Embryonic facial prominence (tissue), 1 donor: Measurements from ENCODE around the gene WDFY4.

Experiments
- DNase-seq: peaks from one replicate; pipeline ENCODE4 v3.0.0-alpha.2; 2016; ENCODE audit errors: extremely low spot score

The WDFY4 gene

GRCh38 chr10:48655411-48656240 lies 29.0 kb upstream of the WDFY4 start:
- no peak for DNase-seq

DNA sequence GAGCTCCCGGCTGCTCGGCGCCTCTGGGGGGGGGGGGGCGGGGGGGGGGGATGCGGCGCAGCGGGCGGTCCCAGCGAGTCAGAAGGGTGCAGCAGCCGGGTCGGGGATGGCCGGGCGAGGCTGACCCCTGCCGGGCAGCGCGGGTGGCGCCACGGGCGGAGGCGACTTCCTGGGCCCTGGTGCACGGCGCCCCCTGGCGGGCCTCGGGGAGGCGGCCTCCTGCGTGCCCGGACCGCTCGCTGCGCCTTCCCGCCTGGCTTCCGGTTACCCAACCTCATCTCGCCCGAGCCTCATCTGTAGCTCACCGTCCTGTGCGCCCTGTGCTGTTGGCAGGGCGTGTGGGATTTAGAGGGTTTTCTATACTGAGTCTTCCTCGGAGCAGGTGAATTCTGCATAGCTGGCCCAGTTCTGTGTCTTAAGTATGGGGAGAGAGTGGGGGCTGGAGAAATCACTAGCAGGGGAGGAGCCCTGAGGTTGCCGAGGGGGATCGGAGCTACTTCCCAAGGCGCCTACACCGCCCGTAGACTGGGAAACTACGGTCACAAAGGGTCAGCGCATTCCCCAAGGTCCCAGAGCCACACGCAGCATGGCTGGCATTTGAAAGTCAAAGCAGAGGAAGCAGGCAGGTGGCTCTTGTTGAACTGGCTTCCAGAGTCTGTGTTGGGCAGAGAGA lies 28.3 kb upstream of the WDFY4 start:
- DNase-seq, result peak; percentile 25

GRCh38 chr10:48656914-48657305 lies 27.8 kb upstream of the WDFY4 start:
- DNase-seq, result no peak

DNA sequence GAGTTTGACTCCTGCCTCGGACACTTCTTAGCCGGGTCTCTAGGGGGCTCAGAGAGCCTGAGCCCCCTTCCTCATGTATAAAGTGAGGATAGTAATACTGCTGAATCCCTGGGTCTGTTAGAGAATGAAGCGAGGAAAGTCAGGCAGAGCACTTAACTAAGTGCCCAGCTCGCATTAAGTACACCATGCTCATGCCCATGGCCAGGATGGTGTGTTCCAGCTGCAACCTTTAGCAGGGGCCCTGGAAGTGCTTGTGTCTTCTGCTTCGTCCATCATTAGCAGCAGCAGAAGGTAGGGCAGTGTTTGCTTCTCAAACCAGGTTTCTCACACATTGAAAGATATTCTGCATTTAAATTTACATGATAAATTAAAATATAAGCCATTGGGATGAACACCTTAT lies 27.3 kb upstream of the WDFY4 start:
- DNase-seq, result no peak

GRCh38 chr10:48658243-48658974 lies 26.3 kb upstream of the WDFY4 start:
- DNase-seq, result no peak

- no peak for DNase-seq
Observed at GRCh38 chr10:48658975-48659269, 25.8 kb upstream of the WDFY4 start.

DNA sequence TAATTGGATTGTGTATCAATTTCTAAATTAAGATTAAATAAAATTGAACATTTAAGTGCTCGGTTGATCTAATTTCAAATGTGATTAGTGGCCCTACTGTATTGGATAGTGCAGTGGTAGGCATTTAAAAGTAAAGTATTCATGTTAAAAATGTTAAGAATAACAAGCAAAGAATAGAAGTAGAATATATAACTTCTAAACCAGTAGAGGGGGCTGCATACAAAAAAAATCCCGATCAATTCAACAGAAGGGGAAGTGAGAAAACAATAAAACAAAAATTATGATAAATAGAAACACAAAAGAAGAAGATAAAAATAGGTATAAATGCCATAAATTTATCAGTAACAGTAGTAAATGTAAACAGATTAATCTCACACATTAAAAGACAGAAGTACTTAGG lies 24.9 kb upstream of the WDFY4 start:
- no peak for DNase-seq

GRCh38 chr10:48661441-48661840 lies 23.2 kb upstream of the WDFY4 start:
- DNase-seq, result no peak

DNA sequence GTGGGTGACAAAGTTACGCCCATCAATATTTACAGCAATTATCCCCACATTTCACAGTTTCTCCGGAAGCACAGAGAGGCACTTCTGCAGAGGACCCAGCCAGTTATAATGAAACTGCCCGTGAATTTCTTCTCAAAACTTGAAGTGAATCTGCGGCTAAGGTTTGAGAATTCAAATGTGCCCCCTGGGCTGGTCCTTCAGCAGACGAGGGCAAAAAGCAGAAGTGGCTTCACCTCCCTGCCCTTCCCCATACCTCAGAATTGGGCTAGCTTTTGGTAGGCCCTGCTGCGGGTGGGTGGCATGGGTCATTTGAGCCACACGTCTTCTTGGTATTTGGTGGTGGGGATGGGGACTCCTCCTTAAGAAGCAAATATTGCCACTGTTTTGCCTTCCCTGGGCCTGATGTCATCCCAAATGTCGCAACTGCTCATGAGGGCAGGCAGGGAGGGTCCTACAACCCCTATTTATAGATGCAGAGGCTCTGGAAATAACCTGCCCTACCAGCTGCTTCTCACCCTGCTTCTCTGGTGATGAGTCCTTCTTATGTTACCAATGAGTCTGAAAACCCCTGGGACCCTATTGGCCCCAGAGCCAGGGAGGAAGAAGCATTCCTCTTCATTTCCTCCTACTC lies 16.6 kb upstream of the WDFY4 start:
- DNase-seq, result no peak

- DNase-seq, result no peak
Observed at GRCh38 chr10:48670978-48671913, 13.4 kb upstream of the WDFY4 start.

DNA sequence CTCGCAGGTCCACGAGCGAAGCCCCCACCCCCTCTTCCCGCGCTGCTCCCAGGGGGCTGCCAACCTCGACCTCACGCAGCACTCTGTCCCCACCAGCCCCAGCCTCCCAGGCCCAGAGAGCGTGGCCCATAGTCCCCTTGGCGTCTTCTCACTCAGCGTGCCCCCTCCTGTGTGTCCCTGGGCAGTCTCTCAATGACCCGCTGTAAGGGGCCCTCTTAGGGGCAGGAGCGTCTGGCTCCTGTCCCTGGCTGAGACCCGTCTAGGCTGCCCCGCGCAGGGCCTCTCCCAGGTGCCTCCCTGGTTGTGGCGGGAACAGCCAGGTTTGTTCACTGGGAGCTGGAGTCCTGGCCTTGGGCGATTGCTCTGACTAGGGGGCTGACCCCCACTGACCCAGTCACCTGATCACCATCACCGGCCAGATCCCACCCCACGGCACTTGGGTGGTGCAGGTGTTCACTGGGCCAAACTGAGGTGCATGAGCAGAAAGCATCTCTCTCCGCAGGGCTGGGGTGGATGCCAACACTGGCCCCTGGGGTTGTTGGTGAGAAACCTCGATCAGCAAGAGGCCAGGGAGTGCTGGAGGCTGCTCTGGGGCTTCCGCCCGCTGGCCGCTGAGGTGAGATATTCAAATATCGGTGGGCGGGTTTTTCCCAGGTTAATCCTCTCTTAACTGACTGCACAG lies 12.6 kb upstream of the WDFY4 start:
- DNase-seq, result no peak

DNA sequence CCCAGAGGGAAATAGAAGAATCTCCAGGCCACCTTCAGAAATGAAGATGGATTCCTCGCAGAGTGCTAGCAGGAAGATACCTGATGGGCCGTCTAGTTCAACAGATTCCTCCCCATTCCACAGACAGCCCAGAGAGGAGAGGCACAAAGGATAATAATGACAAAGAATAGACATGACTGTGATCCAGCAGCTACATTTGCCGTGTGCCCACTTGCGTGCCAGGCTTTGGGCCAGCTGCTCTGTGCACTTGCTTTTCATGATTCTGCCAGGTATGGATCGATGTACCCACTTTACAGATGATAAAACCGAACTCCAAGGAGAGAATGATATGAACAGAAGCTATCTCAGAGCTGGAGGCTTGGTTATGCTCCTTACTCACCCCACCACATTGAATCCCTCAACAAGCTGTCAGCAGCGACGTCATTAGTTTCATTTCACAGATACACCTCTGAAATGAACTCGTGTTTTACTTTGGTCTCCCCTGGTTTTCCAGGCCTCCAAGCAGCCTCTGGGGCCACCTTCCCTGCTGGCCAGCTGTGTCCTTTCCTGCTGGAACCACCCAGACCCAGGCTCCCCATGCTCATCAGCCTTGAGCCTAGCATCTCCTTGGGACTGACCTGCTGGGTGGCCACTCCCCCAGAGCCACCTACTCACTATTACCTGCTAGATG lies 11.9 kb upstream of the WDFY4 start:
- no peak for DNase-seq

DNA sequence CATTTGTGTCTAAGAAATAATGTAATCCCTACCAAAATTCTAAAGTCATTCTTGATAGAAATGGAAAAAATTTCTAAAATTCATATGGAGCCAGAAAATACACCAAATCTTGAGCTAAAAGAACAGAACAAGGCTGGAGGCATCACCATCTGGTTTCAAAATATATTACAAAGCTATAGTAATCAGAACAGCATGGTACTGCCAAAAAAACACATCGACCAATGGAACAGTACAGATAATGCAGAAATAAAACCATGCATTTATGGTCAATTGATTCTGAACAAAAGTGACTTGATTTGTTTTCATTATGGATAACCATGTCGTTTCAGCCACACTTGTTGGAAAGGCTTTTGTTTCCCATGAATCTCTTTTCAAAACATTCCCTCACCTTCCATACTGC lies 7.0 kb upstream of the WDFY4 start:
- no peak for DNase-seq

- no peak for DNase-seq
Observed at GRCh38 chr10:48678041-48678440, 6.6 kb upstream of the WDFY4 start.

- DNase-seq, result no peak
Observed at GRCh38 chr10:48681740-48682139, 2.9 kb upstream of the WDFY4 start.

DNA sequence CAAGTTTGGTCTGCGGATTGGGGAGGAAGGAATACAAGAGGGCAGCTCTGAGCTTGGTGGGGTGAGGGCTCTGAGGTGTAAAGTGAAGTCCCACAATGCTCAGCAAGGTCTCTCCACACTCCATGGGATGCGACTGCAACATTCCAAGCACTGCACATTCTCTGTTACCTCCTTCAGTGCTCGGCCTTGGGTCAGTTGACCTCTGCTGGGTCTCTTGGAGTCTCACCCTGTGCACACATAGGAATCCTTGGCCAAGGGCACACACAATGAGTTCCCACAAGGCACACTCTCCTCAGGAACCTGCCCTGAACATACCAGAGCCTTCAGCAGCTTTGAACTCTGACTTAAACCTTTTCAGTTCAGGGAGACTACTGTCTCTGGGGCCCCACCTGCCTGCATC lies 2.4 kb upstream of the WDFY4 start:
- no peak for DNase-seq

DNA sequence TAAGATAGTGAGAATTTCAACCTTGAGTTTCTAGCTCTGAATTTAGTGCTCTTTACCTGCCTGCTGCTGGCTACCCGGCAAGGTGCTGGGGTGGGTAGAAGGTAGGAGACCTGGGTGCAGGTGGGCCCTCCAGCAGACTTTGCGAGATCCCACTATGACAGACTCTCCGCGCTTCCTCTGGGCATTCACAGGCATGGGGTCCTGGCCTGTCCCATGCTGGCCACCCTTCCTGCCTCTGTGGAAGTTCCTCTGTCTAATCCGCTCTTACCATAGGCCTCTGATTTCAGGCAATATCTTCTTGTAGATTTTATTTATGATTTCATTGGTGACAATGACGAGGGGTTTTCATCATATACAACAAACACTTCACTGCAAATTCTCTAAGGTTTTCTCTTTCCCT lies 1.2 kb upstream of the WDFY4 start:
- no peak for DNase-seq

DNA sequence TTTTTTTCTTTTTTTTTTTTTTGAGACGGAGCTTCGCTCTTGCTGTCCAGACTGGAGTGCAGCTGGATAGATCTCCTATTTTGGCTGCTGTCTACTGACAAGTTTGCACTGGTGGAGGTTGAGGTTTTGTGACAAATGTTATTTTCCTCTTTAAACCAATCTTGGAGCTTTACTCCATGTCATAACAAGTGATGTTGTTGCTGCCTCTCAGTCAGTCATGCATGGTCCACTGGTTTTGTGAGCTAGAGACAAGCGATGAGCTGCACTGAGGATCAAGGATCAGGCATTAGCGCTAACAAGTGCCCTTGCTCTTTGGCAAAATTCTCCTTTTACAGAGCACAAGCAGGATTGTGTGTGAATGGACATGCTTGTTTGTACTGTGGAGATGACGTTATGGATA lies 805 bp upstream of the WDFY4 start:
- DNase-seq, result no peak

DNA sequence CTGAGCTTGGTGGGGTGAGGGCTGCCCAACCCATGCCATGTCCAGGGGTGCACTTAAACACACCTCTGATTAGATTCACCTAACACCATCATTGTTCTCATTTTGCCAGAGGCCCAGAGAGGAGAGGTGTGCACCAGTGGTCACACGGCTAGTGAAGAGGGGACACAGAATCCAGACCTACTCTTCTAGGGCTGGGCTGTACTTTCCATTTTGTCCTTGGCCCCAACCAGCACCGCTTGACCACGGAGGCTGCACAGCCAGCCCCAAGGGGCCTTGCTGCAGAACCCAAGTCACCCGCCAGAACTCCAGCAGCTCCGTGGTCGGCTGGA lies 246 bp upstream of the WDFY4 start:
- no peak for DNase-seq

GRCh38 chr10:48685731-48686130 lies 1.1 kb downstream of the WDFY4 start:
- no peak for DNase-seq
